HepG2 (cell line): ENCODE data around the gene ZNF20. TPM values are rescaled to one million over a fixed set of nuclear protein-coding genes. Genes with fewer than 3 reads are reported as not detected.

Source experiments
- ATAC-seq: fragments of 200-7000 bp; cut with Tn5 transposase; 3 replicates; pipeline ENCODE4 v1.9.1; 2020; ENCODE audit warnings: mild to moderate bottlenecking, moderate library complexity
- BruUV-seq: library from RNA; stranded (reverse); fragments of 400-500 nt; replicated peaks from 2 replicates; lab custom pipeline; 2021; lab: Mats Ljungman, UMichigan
- CTCF ChIA-PET: fragments of 300-600 bp; formaldehyde crosslinking; extraction: SDS; loops from one replicate; lab custom pipeline; 2021; ENCODE audit warnings: low total read pairs, inconsistent platforms, low intra/inter-chr PET ratio; lab: Yijun Ruan, JAX
- POLR2A ChIA-PET: fragments of 350-600 bp; sonication (Branson Sonifier 250); formaldehyde crosslinking; loops from one replicate; lab custom pipeline; 2020; ENCODE audit warnings: antibody characterized with exemption, inconsistent platforms; lab: Yijun Ruan, JAX
- DNase-seq: peaks from one replicate; pipeline ENCODE4 v3.0.0-alpha.2; 2015; ENCODE audit warnings: low spot score
- FAIRE-seq: peaks from 3 replicates; lab custom pipeline; 2011; peaks lifted over from hg19 to GRCh38; lab: Jason Lieb, UNC
- H2AFZ ChIP-seq: one replicate; pipeline ENCODE4 v1.6.1; 2011; ENCODE audit warnings: low read length, inconsistent platforms
- H3K27ac ChIP-seq: fragments of 300-600 bp; 3 replicates; pipeline ENCODE4 v1.8.0; 2011; ENCODE audit warnings: mixed run types, mild to moderate bottlenecking, mixed read lengths, low read length, inconsistent platforms; ENCODE audit not compliant: insufficient read depth; ENCODE audit errors: extremely low read length
- H3K27me3 ChIP-seq, 2 experiments: fragments of 200-600 bp in 1 of 2; 2 replicates in 1 of 2; 3 replicates in 1 of 2; pipeline versions ENCODE4 v1.6.0 to v1.8.0; 2011; ENCODE audit warnings: low read length in 2 of 2, mild to moderate bottlenecking in 2 of 2, moderate library complexity in 2 of 2, inconsistent platforms in 1 of 2; ENCODE audit not compliant: insufficient read depth in 2 of 2, control insufficient read depth in 1 of 2
- H3K36me3 ChIP-seq, 2 experiments: fragments of 200-600 bp in 1 of 2; replicated peaks in 1 of 2; 2 replicates in 1 of 2; 3 replicates in 1 of 2; pipeline versions ENCODE4 v1.5.1 to v1.8.0; 2011; ENCODE audit warnings: low read length in 2 of 2, inconsistent platforms in 1 of 2; ENCODE audit not compliant: insufficient read depth in 2 of 2, control insufficient read depth in 1 of 2
- H3K4me1 ChIP-seq: 2 replicates; pipeline ENCODE4 v1.5.1; 2012; ENCODE audit warnings: low read length, inconsistent platforms; ENCODE audit not compliant: insufficient read depth
- H3K4me2 ChIP-seq: 2 replicates; pipeline ENCODE4 v1.6.0; 2011; ENCODE audit warnings: low read depth, low read length, inconsistent platforms
- H3K4me3 ChIP-seq, 3 experiments: fragments of 200-600 bp in 1 of 3; sonication (generic), shearing (Covaris generic) in 1 of 3; replicated peaks in 1 of 3; 2 replicates each; pipeline ENCODE4 v1.5.1; 2011 to 2016; ENCODE audit warnings: low read length in 3 of 3, inconsistent platforms in 2 of 3, low read depth in 2 of 3, mild to moderate bottlenecking in 2 of 3, control low read depth in 1 of 3, mixed read lengths in 1 of 3; ENCODE audit not compliant: insufficient read depth in 1 of 3
- H3K79me2 ChIP-seq: one replicate; pipeline ENCODE4 v1.6.1; 2011; ENCODE audit warnings: low read length, inconsistent platforms; ENCODE audit not compliant: insufficient read depth
- H3K9ac ChIP-seq: 2 replicates; pipeline ENCODE4 v1.6.0; 2011; ENCODE audit warnings: mild to moderate bottlenecking, low read depth, low read length, inconsistent platforms; ENCODE audit not compliant: insufficient read depth
- H3K9me3 ChIP-seq: 2 replicates; pipeline ENCODE4 v1.5.1; 2012; ENCODE audit warnings: mild to moderate bottlenecking, low read length
- H4K20me1 ChIP-seq: 2 replicates; pipeline ENCODE4 v1.6.0; 2011; ENCODE audit warnings: inconsistent platforms, mild to moderate bottlenecking, low read length, moderate library complexity; ENCODE audit not compliant: insufficient read depth
- DRAP1 ChIP-seq: IDR thresholded peaks from 2 replicates; pipeline ENCODE4 v1.6.1; 2016; ENCODE audit warnings: missing genetic modification reagents, missing compliant biosample characterization
- GATAD1 ChIP-seq: IDR thresholded peaks from 2 replicates; pipeline ENCODE4 v1.6.1; 2016; ENCODE audit warnings: missing genetic modification reagents, missing compliant biosample characterization
- GATAD2A ChIP-seq: IDR thresholded peaks from 2 replicates; pipeline ENCODE4 v1.6.1; 2016
- GLMP ChIP-seq: sonication (generic); formaldehyde crosslinking; IDR thresholded peaks from 2 replicates; pipeline ENCODE4 v1.9.0; 2021; ENCODE audit warnings: missing genetic modification reagents, mild to moderate bottlenecking, borderline replicate concordance
- HNRNPK ChIP-seq: fragments of 200-400 bp; formaldehyde crosslinking; IDR thresholded peaks from 2 replicates; pipeline ENCODE4 v1.6.1; 2018; ENCODE audit warnings: low read length, low read depth, moderate library complexity, mild to moderate bottlenecking; ENCODE audit not compliant: poor library complexity, severe bottlenecking
- MXD4 ChIP-seq: IDR thresholded peaks from 2 replicates; pipeline ENCODE4 v1.6.1; 2016; ENCODE audit warnings: mild to moderate bottlenecking, missing biosample characterization, missing genetic modification reagents
- NR1H2 ChIP-seq: sonication (generic); formaldehyde crosslinking; IDR thresholded peaks from 2 replicates; pipeline ENCODE4 v1.8.1; 2022; ENCODE audit warnings: low read depth, missing genetic modification reagents, borderline replicate concordance
- RARA ChIP-seq: IDR thresholded peaks from 2 replicates; pipeline ENCODE4 v1.6.1; 2016; ENCODE audit warnings: missing genetic modification reagents, missing compliant biosample characterization
- SMARCE1 ChIP-seq: fragments of 450-650 bp; IDR thresholded peaks from 2 replicates; pipeline ENCODE4 v1.6.1; 2017; ENCODE audit warnings: borderline replicate concordance
- SNAPC2 ChIP-seq: sonication (generic); formaldehyde crosslinking; IDR thresholded peaks from 2 replicates; pipeline ENCODE4 v1.8.1; 2022; ENCODE audit warnings: mild to moderate bottlenecking, missing genetic modification reagents
- SP140L ChIP-seq: sonication (generic); formaldehyde crosslinking; IDR thresholded peaks from 2 replicates; pipeline ENCODE4 v1.4.0; 2020; ENCODE audit warnings: missing genetic modification reagents, borderline replicate concordance
- TBX2 ChIP-seq: sonication (generic); formaldehyde crosslinking; IDR thresholded peaks from 2 replicates; pipeline ENCODE4 v1.5.0; 2020; ENCODE audit warnings: missing genetic modification reagents, mild to moderate bottlenecking, borderline replicate concordance
- ZNF205 ChIP-seq: IDR thresholded peaks from 2 replicates; pipeline ENCODE4 v1.6.1; 2018; ENCODE audit warnings: missing biosample characterization, missing genetic modification reagents
- ZNF639 ChIP-seq: conservative IDR thresholded peaks from 2 replicates; pipeline ENCODE4 v1.6.1; 2018; ENCODE audit warnings: missing genetic modification reagents
- ZNF879 ChIP-seq: sonication (generic); formaldehyde crosslinking; IDR thresholded peaks from 2 replicates; pipeline ENCODE4 v1.8.1; 2023; ENCODE audit warnings: missing genetic modification reagents
- ZSCAN25 ChIP-seq: sonication (generic); formaldehyde crosslinking; IDR thresholded peaks from 2 replicates; pipeline ENCODE4 v1.8.0; 2022; ENCODE audit warnings: mild to moderate bottlenecking, missing genetic modification reagents
- WGBS: methylation state at CpG from one replicate; pipeline ENCODE4 v1.1.6; 2017; ENCODE audit warnings: low lambda C conversion rate; 5-methylcytosine and 5-hydroxymethylcytosine counted together
- in situ Hi-C: cut with HindIII; loops from 2 replicates; pipeline ENCODE4 v1.10.0; 2017; ENCODE audit warnings: low pct_unique_long_range_greater_than_20kb; ENCODE audit not compliant: extremely low pct_ligation_motif_present
- intact Hi-C: fragments of 100-400 bp; cut with micrococcal nuclease; formaldehyde crosslinking; loops from one replicate; pipeline ENCODE4 v1.10.0; 2022; ENCODE audit not compliant: unreplicated experiment
- polyA plus RNA-seq, 8 experiments: library from polyadenylated mRNA; depleted of rRNA in 3 of 8; stranded (reverse) in 7 of 8; unstranded in 1 of 8; fragments of >200 nt; fragmentation: Illumina TruSeq in 4 of 8; extraction: Trizol in 4 of 8; gene quantifications; 2 replicates each; pipeline versions ENCODE4 v1.2.1 to v1.2.3, GENCODE V29; 2011 to 2016; ENCODE audit warnings: low read depth in 4 of 8, missing spikeins in 1 of 8, mixed read lengths in 1 of 8; ENCODE audit not compliant: insufficient read depth in 1 of 8
- total RNA-seq, 5 experiments: library from RNA; depleted of rRNA; stranded (reverse); fragments of >200 nt; fragmentation: Illumina TruSeq; extraction: Trizol; gene quantifications; 2 replicates each; pipeline ENCODE4 v1.2.3, GENCODE V29; 2016; ENCODE audit warnings: low read depth in 1 of 5
- TF ChIP-seq, protein P1 (sequence below): IDR thresholded peaks from 2 replicates; pipeline ENCODE4 v1.4.0; 2020; ENCODE audit warnings: mild to moderate bottlenecking, missing genetic modification reagents

ZNF20 gene
- total and polyA plus RNA-seq, 2 of the 13 experiments (the other 11 are each of a cell fraction or from before 2014, with no cell fraction given): 1.6 to 8.0 TPM

DNA sequence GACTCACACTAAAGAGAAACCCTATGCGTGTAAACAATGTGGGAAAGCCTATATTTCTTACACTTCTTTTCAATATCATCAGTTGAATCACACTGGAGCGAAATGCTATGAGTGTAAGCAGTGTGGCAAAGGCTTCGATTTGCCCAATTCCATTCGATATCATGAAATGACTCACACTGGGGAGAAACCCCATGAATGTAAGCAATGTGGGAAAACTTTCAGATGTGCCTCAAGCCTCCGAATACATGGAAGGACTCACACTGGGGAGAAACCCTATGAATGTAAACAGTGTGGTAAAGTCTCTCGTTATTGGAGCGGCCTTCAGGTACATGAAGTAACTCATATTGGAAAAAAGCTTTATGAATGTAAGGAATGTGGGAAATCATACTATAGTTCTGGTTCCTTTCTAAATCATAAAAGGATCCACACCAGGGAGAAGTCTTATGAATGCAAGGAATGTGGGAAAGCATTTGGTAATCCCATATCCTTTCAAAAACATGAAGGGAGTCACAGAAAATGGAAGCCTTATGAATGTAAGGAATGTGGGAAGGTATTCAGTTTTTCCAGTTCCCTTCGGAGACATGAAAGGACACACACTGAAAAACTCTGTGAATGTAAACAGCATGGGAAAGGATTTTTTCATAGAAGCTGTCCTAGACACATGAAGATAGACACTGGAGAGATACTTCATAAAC, 28.1 kb downstream of the ZNF20 start:
- DNase-seq (peak; percentile 79), FAIRE-seq (peak; percentile 26), ATAC-seq (peak; percentile 33)
- WGBS: 46% methylated on average over 8 of the region's 8 CpGs
- Histone ChIP-seq H3K4me3 (no peak overlapping the region; a peak in 1 of 6 replicates), H3K4me1 (peaks cover 46% of the 10 kb centered on the region), H2AFZ (no peak overlapping the region), H3K27me3 (no peaks in the 10 kb centered on the region), H3K4me2 (peak overlapping the region; percentile 52), H3K36me3 (peaks cover 0 to 4% of the 10 kb centered on the region in 2 experiments; a peak in 2 of 5 replicates), H3K27ac (peak overlapping the region; percentile 27), H3K79me2 (no peaks in the 10 kb centered on the region), H3K9ac (peak overlapping the region; percentile 35), H4K20me1 (no peaks in the 10 kb centered on the region), H3K9me3 (no peaks in the 10 kb centered on the region)
- ChIA-PET POLR2A (interaction anchor here (1.4 kb wide), 1 partner anchor 9 kb away, joined by 4 read pairs; no protein-coding TSS in a partner anchor), CTCF (interaction anchor here (1.2 kb wide), 1 partner anchor 52 kb away, joined by 3 read pairs; no protein-coding TSS in a partner anchor)
- in situ Hi-C loops: no loop called here
- BruUV-seq: TSS peak; percentile 43
- intact Hi-C loops: no loop called here
- TF ChIP-seq GATAD2A (CRISPR knock-in tag): peak; percentile 27; the same call in 1 of the 2 replicates
- no peak for TF ChIP-seq SNAPC2 (CRISPR knock-in tag)
- no peak for TF ChIP-seq ZNF639
- no peak for TF ChIP-seq SMARCE1
- TF ChIP-seq GATAD1 (CRISPR knock-in tag): no peak
- TF ChIP-seq ZNF879 (CRISPR knock-in tag): no peak
- no peak for TF ChIP-seq RARA
- no peak for TF ChIP-seq MXD4
- TF ChIP-seq TBX2 (CRISPR knock-in tag): no peak
- TF ChIP-seq, protein P1, sequence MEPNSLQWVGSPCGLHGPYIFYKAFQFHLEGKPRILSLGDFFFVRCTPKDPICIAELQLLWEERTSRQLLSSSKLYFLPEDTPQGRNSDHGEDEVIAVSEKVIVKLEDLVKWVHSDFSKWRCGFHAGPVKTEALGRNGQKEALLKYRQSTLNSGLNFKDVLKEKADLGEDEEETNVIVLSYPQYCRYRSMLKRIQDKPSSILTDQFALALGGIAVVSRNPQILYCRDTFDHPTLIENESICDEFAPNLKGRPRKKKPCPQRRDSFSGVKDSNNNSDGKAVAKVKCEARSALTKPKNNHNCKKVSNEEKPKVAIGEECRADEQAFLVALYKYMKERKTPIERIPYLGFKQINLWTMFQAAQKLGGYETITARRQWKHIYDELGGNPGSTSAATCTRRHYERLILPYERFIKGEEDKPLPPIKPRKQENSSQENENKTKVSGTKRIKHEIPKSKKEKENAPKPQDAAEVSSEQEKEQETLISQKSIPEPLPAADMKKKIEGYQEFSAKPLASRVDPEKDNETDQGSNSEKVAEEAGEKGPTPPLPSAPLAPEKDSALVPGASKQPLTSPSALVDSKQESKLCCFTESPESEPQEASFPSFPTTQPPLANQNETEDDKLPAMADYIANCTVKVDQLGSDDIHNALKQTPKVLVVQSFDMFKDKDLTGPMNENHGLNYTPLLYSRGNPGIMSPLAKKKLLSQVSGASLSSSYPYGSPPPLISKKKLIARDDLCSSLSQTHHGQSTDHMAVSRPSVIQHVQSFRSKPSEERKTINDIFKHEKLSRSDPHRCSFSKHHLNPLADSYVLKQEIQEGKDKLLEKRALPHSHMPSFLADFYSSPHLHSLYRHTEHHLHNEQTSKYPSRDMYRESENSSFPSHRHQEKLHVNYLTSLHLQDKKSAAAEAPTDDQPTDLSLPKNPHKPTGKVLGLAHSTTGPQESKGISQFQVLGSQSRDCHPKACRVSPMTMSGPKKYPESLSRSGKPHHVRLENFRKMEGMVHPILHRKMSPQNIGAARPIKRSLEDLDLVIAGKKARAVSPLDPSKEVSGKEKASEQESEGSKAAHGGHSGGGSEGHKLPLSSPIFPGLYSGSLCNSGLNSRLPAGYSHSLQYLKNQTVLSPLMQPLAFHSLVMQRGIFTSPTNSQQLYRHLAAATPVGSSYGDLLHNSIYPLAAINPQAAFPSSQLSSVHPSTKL (CRISPR knock-in tag): peak; percentile 51; the same call in 1 of the 2 replicates
- no peak for TF ChIP-seq ZSCAN25 (CRISPR knock-in tag)
- TF ChIP-seq DRAP1 (CRISPR knock-in tag): no peak
- no peak for TF ChIP-seq ZNF205 (CRISPR knock-in tag)
- TF ChIP-seq HNRNPK: no peak
- no peak for TF ChIP-seq GLMP
- TF ChIP-seq NR1H2 (CRISPR knock-in tag): no peak
- no peak for TF ChIP-seq SP140L (CRISPR knock-in tag)
